Measurements from ENCODE around the gene SCN8A. TPM values are rescaled to one million over a fixed set of nuclear protein-coding genes. Genes with fewer than 3 reads are reported as not detected.
"Not testable (repeated sequence)": the region's sequence is repeated elsewhere in the genome, so short reads cannot be mapped to it uniquely, and the experiment has no call there.

SCN8A gene
- total RNA-seq, 2 experiments from 2014 or later: 0.69 to 1.0 TPM

- ATAC-seq: no peak
- H3K4me3 Mint-ChIP-seq: no peak overlapping the region
- POLR2A ChIA-PET: no interaction called here
Observed at GRCh38 chr12:51777457-51777856, 186.4 kb downstream of the SCN8A start.

GRCh38 chr12:51777973-51778372 is 186.9 kb downstream of the SCN8A start:
- no peak for DNase-seq
- intact Hi-C loops (cut with DNase I, micrococcal nuclease): no loop called here
- ChIA-PET CTCF (interaction anchor here (1.1 kb wide), 1 partner anchor 8 kb away, joined by 5 read pairs; no protein-coding TSS in a partner anchor), POLR2A (no interaction called here)
- no peak overlapping the region for H3K27ac Mint-ChIP-seq
- no peaks in the 10 kb centered on the region for H3K9me3 Mint-ChIP-seq (ENCODE audit: low read depth)
- H3K27me3 Mint-ChIP-seq: peaks cover 2% of the 10 kb centered on the region
- H3K4me1 Mint-ChIP-seq: no peaks in the 10 kb centered on the region
- no peak overlapping the region for H3K4me3 Mint-ChIP-seq
- H3K36me3 Mint-ChIP-seq (ENCODE audit: low read depth): no peaks in the 10 kb centered on the region
- ATAC-seq: no peak

More at GRCh38 chr12:51777457-51777856, 186.4 kb downstream of the SCN8A start:
- Mint-ChIP-seq H3K36me3 (ENCODE audit: low read depth) (no peaks in the 10 kb centered on the region), H3K27me3 (peaks cover 2% of the 10 kb centered on the region), H3K9me3 (ENCODE audit: low read depth) (no peaks in the 10 kb centered on the region), H3K27ac (no peak overlapping the region), H3K4me1 (no peaks in the 10 kb centered on the region)
- DNase-seq: no peak
- CTCF ChIA-PET: interaction anchor here (1.1 kb wide), 1 partner anchor 8 kb away, joined by 5 read pairs; no protein-coding TSS in a partner anchor
- intact Hi-C loops (cut with DNase I, micrococcal nuclease): no loop called here

GRCh38 chr12:51779876-51780275 is 188.8 kb downstream of the SCN8A start:
- DNase-seq (no peak), ATAC-seq (no peak)
- intact Hi-C loops (cut with DNase I, micrococcal nuclease): no loop called here
- ChIA-PET POLR2A (no interaction called here), CTCF (no interaction called here)
- Mint-ChIP-seq H3K27ac (no peak overlapping the region), H3K4me1 (peaks cover 3% of the 10 kb centered on the region), H3K27me3 (peaks cover 2% of the 10 kb centered on the region), H3K36me3 (ENCODE audit: low read depth) (no peaks in the 10 kb centered on the region), H3K9me3 (ENCODE audit: low read depth) (no peaks in the 10 kb centered on the region), H3K4me3 (no peak overlapping the region)

GRCh38 chr12:51784688-51785087 is 193.7 kb downstream of the SCN8A start:
- no peak overlapping the region for H3K4me3 Mint-ChIP-seq
- peaks cover 2% of the 10 kb centered on the region for H3K27me3 Mint-ChIP-seq
- H3K36me3 Mint-ChIP-seq (ENCODE audit: low read depth): no peaks in the 10 kb centered on the region
- H3K9me3 Mint-ChIP-seq (ENCODE audit: low read depth): no peaks in the 10 kb centered on the region
- no peak overlapping the region for H3K27ac Mint-ChIP-seq
- DNase-seq (no peak), ATAC-seq (no peak)
- intact Hi-C loops (cut with DNase I, micrococcal nuclease): no loop called here
- H3K4me1 Mint-ChIP-seq: peaks cover 5% of the 10 kb centered on the region
- POLR2A ChIA-PET: no interaction called here
- CTCF ChIA-PET: interaction anchor here (0.6 kb wide), 2 partner anchors 30 to 374 kb away, joined by 3 read pairs; a partner anchor contains a TSS

GRCh38 chr12:51785906-51786305 is 194.9 kb downstream of the SCN8A start:
- intact Hi-C loops (cut with DNase I, micrococcal nuclease): no loop called here
- no peak overlapping the region for H3K27ac Mint-ChIP-seq
- H3K9me3 Mint-ChIP-seq (ENCODE audit: low read depth): no peaks in the 10 kb centered on the region
- DNase-seq (no peak), ATAC-seq (no peak)
- no peaks in the 10 kb centered on the region for H3K27me3 Mint-ChIP-seq
- no peaks in the 10 kb centered on the region for H3K36me3 Mint-ChIP-seq (ENCODE audit: low read depth)
- H3K4me3 Mint-ChIP-seq: no peak overlapping the region
- H3K4me1 Mint-ChIP-seq: peaks cover 5% of the 10 kb centered on the region
- POLR2A ChIA-PET: interaction anchor here (0.8 kb wide), 1 partner anchor 188 kb away, joined by 3 read pairs; no protein-coding TSS in a partner anchor
- CTCF ChIA-PET: interaction anchor here (0.8 kb wide), 1 partner anchor 9 kb away, joined by 5 read pairs; no protein-coding TSS in a partner anchor

GRCh38 chr12:51788876-51789275 is 197.8 kb downstream of the SCN8A start:
- no peak overlapping the region for H3K27ac Mint-ChIP-seq
- H3K27me3 Mint-ChIP-seq: no peaks in the 10 kb centered on the region
- no peaks in the 10 kb centered on the region for H3K36me3 Mint-ChIP-seq (ENCODE audit: low read depth)
- no peak for DNase-seq
- CTCF ChIA-PET: interaction anchor here (0.6 kb wide), 1 partner anchor 39 kb away, joined by 3 read pairs; no protein-coding TSS in a partner anchor
- POLR2A ChIA-PET: no interaction called here
- peaks cover 5% of the 10 kb centered on the region for H3K4me1 Mint-ChIP-seq
- no peak for ATAC-seq
- intact Hi-C loops (cut with DNase I, micrococcal nuclease): no loop called here
- H3K9me3 Mint-ChIP-seq (ENCODE audit: low read depth): no peaks in the 10 kb centered on the region
- no peak overlapping the region for H3K4me3 Mint-ChIP-seq

- ChIA-PET CTCF (interaction anchor here (0.6 to 0.7 kb wide), 2 partner anchors 31 to 974 kb away, joined by 3 read pairs; no protein-coding TSS in a partner anchor), POLR2A (interaction anchor here (0.6 kb wide), 1 partner anchor 172 kb away, joined by 3 read pairs; no protein-coding TSS in a partner anchor)
- intact Hi-C loops (cut with DNase I, micrococcal nuclease): no loop called here
- no peaks in the 10 kb centered on the region for H3K4me1 Mint-ChIP-seq
- DNase-seq: no peak
- no peak for ATAC-seq
- no peaks in the 10 kb centered on the region for H3K27me3 Mint-ChIP-seq
- no peak overlapping the region for H3K27ac Mint-ChIP-seq
- H3K4me3 Mint-ChIP-seq: no peak overlapping the region
- no peaks in the 10 kb centered on the region for H3K36me3 Mint-ChIP-seq (ENCODE audit: low read depth)
- H3K9me3 Mint-ChIP-seq (ENCODE audit: low read depth): no peaks in the 10 kb centered on the region
Observed at GRCh38 chr12:51792417-51792816, 201.4 kb downstream of the SCN8A start.

- Mint-ChIP-seq H3K4me1 (no peaks in the 10 kb centered on the region), H3K9me3 (ENCODE audit: low read depth) (no peaks in the 10 kb centered on the region), H3K27ac (peak overlapping the region; percentile 32), H3K36me3 (ENCODE audit: low read depth) (no peaks in the 10 kb centered on the region), H3K4me3 (no peak overlapping the region), H3K27me3 (no peaks in the 10 kb centered on the region)
- no peak for ATAC-seq
- ChIA-PET POLR2A (no interaction called here), CTCF (no interaction called here)
- intact Hi-C loops (cut with DNase I, micrococcal nuclease): no loop called here
- no peak for DNase-seq
Observed at GRCh38 chr12:51793201-51793600, 202.2 kb downstream of the SCN8A start.

GRCh38 chr12:51797301-51797700 is 206.3 kb downstream of the SCN8A start:
- H3K9me3 Mint-ChIP-seq (ENCODE audit: low read depth): no peaks in the 10 kb centered on the region
- H3K36me3 Mint-ChIP-seq (ENCODE audit: low read depth): no peaks in the 10 kb centered on the region
- H3K27ac Mint-ChIP-seq: no peak overlapping the region
- ATAC-seq (no peak), DNase-seq (no peak)
- H3K27me3 Mint-ChIP-seq: no peaks in the 10 kb centered on the region
- intact Hi-C loops (cut with DNase I, micrococcal nuclease): no loop called here
- ChIA-PET POLR2A (no interaction called here), CTCF (no interaction called here)
- H3K4me1 Mint-ChIP-seq: no peaks in the 10 kb centered on the region
- H3K4me3 Mint-ChIP-seq: no peak overlapping the region

GRCh38 chr12:51798051-51798450 is 207.0 kb downstream of the SCN8A start:
- intact Hi-C loops (cut with DNase I, micrococcal nuclease); H3K27me3 Mint-ChIP-seq; ATAC-seq: not testable (repeated sequence)

GRCh38 chr12:51798501-51798900 is 207.5 kb downstream of the SCN8A start:
- Mint-ChIP-seq H3K4me1 (no peaks in the 10 kb centered on the region), H3K27me3 (no peaks in the 10 kb centered on the region), H3K36me3 (ENCODE audit: low read depth) (no peaks in the 10 kb centered on the region), H3K27ac (no peak overlapping the region), H3K9me3 (ENCODE audit: low read depth) (no peaks in the 10 kb centered on the region), H3K4me3 (no peak overlapping the region)
- intact Hi-C loops (cut with DNase I, micrococcal nuclease): no loop called here
- ATAC-seq: no peak
- POLR2A ChIA-PET: no interaction called here
- CTCF ChIA-PET: no interaction called here
- DNase-seq: no peak

More at GRCh38 chr12:51798051-51798450, 207.0 kb downstream of the SCN8A start:
- CTCF ChIA-PET; H3K4me3 Mint-ChIP-seq; H3K4me1 Mint-ChIP-seq; H3K27ac Mint-ChIP-seq; POLR2A ChIA-PET; H3K36me3 Mint-ChIP-seq (ENCODE audit: low read depth); H3K9me3 Mint-ChIP-seq (ENCODE audit: low read depth); DNase-seq: not testable (repeated sequence)

- ATAC-seq: no peak
- ChIA-PET CTCF (no interaction called here), POLR2A (no interaction called here)
- intact Hi-C loops (cut with DNase I, micrococcal nuclease): no loop called here
- Mint-ChIP-seq H3K9me3 (ENCODE audit: low read depth) (no peaks in the 10 kb centered on the region), H3K4me3 (no peak overlapping the region), H3K4me1 (no peaks in the 10 kb centered on the region), H3K36me3 (ENCODE audit: low read depth) (no peaks in the 10 kb centered on the region), H3K27ac (no peak overlapping the region), H3K27me3 (no peaks in the 10 kb centered on the region)
- no peak for DNase-seq
Observed at GRCh38 chr12:51801027-51801426, 210.0 kb downstream of the SCN8A start.
